Vagina (tissue), 2 donors: ENCODE data around the gene GYPC. TPM values are rescaled to one million over a fixed set of nuclear protein-coding genes. Genes with fewer than 3 reads are reported as not detected.

Source experiments
- DNase-seq, 2 donors: peaks; one replicate each; pipeline ENCODE4 v3.0.0-alpha.2; 2017; ENCODE audit errors: extremely low spot score in 2 of 2
- H3K27ac ChIP-seq: fragments of 200-600 bp; sonication (generic); one replicate; pipeline ENCODE4 v1.5.1; 2019
- H3K27me3 ChIP-seq: fragments of 200-600 bp; sonication (generic); one replicate; pipeline ENCODE4 v1.5.1; 2019
- H3K36me3 ChIP-seq, 2 donors: fragments of 200-600 bp; sonication (generic); one replicate each; pipeline ENCODE4 v1.5.1; 2017 to 2019
- H3K4me1 ChIP-seq: fragments of 200-600 bp; sonication (generic); one replicate; pipeline ENCODE4 v1.5.1; 2019
- H3K4me3 ChIP-seq, 2 donors: fragments of 200-600 bp; sonication (generic); 1 replicate in 1 of 2; 2 replicates in 1 of 2; pipeline ENCODE4 v1.5.1; 2016 to 2019
- H3K9me3 ChIP-seq: fragments of 200-600 bp; sonication (generic); one replicate; pipeline ENCODE4 v1.5.1; 2019
- CTCF ChIP-seq, 3 experiments: fragments of 450-650 bp in 2 of 3; fragments of 200-600 bp in 1 of 3; sonication (generic) in 1 of 3; IDR thresholded peaks; one replicate each; pipeline ENCODE4 v1.5.1; 2017 to 2019; ENCODE audit warnings: antibody characterized with exemption in 3 of 3, mild to moderate bottlenecking in 2 of 3, moderate library complexity in 2 of 3
- POLR2A ChIP-seq, 2 donors: fragments of 450-650 bp; IDR thresholded peaks; one replicate each; pipeline ENCODE4 v1.6.1; 2017; ENCODE audit warnings: antibody characterized with exemption in 2 of 2, mild to moderate bottlenecking in 2 of 2, moderate library complexity in 2 of 2
- POLR2AphosphoS5 ChIP-seq, 2 donors: sonication (generic); formaldehyde crosslinking; IDR thresholded peaks; one replicate each; pipeline ENCODE4 v1.9.0; 2017; ENCODE audit warnings: antibody characterized with exemption in 2 of 2, mild to moderate bottlenecking in 2 of 2, low read depth in 1 of 2; ENCODE audit not compliant: insufficient read depth in 1 of 2
- intact Hi-C: fragments of 100-400 bp; cut with DNase I; formaldehyde crosslinking; loops from one replicate; pipeline ENCODE4 v1.15.1; 2023
- total RNA-seq: library from RNA; depleted of rRNA; stranded (reverse); fragments of >200 nt; gene quantifications from one replicate; pipeline ENCODE4 v1.2.3, GENCODE V29; 2016

Gene GYPC
- total RNA-seq, 1 donor from 2014 or later = 84.2 TPM

- intact Hi-C loops = no loop called here
- Histone ChIP-seq H3K36me3 (no peaks in the 10 kb centered on the region), H3K4me3 (no peak overlapping the region), H3K4me1 (peaks cover 84% of the 10 kb centered on the region), H3K9me3 (no peaks in the 10 kb centered on the region), H3K27me3 (no peaks in the 10 kb centered on the region), H3K27ac (no peak overlapping the region)
- no peak for TF ChIP-seq CTCF (IDR thresholded peaks at IDR 0.05)
- DNase-seq = no peak
Observed at GRCh38 chr2:126662621-126663020, 6.7 kb downstream of the GYPC start.

- Histone ChIP-seq H3K9me3 (no peaks in the 10 kb centered on the region), H3K4me3 (no peak overlapping the region), H3K27ac (no peak overlapping the region), H3K36me3 (no peaks in the 10 kb centered on the region), H3K27me3 (no peaks in the 10 kb centered on the region), H3K4me1 (peaks cover 83% of the 10 kb centered on the region)
- no peak for TF ChIP-seq POLR2A (IDR thresholded peaks at IDR 0.05)
- TF ChIP-seq POLR2AphosphoS5 (IDR thresholded peaks at IDR 0.05; ENCODE audit: insufficient read depth in 1 of 2, low read depth in 1 of 2) = no peak
- no peak for TF ChIP-seq CTCF (IDR thresholded peaks at IDR 0.05)
- intact Hi-C loops = no loop called here
- DNase-seq = no peak
Observed at GRCh38 chr2:126663184-126663963, 7.4 kb downstream of the GYPC start.

GRCh38 chr2:126664234-126664633, 8.3 kb downstream of the GYPC start:
- H3K9me3 ChIP-seq = no peaks in the 10 kb centered on the region
- no peaks in the 10 kb centered on the region for H3K27me3 ChIP-seq
- H3K27ac ChIP-seq = no peak overlapping the region
- H3K4me1 ChIP-seq = peaks cover 84% of the 10 kb centered on the region
- intact Hi-C loops = no loop called here
- no peak overlapping the region for H3K4me3 ChIP-seq
- TF ChIP-seq POLR2AphosphoS5 (IDR thresholded peaks at IDR 0.05; ENCODE audit: insufficient read depth in 1 of 2, low read depth in 1 of 2) (no peak), CTCF (IDR thresholded peaks at IDR 0.05) (no peak), POLR2A (IDR thresholded peaks at IDR 0.05) (no peak)
- no peak for DNase-seq
- no peaks in the 10 kb centered on the region for H3K36me3 ChIP-seq

GRCh38 chr2:126664639-126665038, 8.7 kb downstream of the GYPC start:
- no peaks in the 10 kb centered on the region for H3K27me3 ChIP-seq
- no peak overlapping the region for H3K27ac ChIP-seq
- H3K4me3 ChIP-seq = no peak overlapping the region
- peaks cover 86% of the 10 kb centered on the region for H3K4me1 ChIP-seq
- no peak for DNase-seq
- no peaks in the 10 kb centered on the region for H3K9me3 ChIP-seq
- no peak for TF ChIP-seq POLR2AphosphoS5 (IDR thresholded peaks at IDR 0.05; ENCODE audit: insufficient read depth in 1 of 2, low read depth in 1 of 2)
- intact Hi-C loops = no loop called here
- no peaks in the 10 kb centered on the region for H3K36me3 ChIP-seq

GRCh38 chr2:126665483-126665882, 9.5 kb downstream of the GYPC start:
- TF ChIP-seq CTCF (IDR thresholded peaks at IDR 0.05) = no peak
- TF ChIP-seq POLR2AphosphoS5 (IDR thresholded peaks at IDR 0.05; ENCODE audit: insufficient read depth in 1 of 2, low read depth in 1 of 2) = no peak
- TF ChIP-seq POLR2A (IDR thresholded peaks at IDR 0.05) = no peak
- no peaks in the 10 kb centered on the region for H3K27me3 ChIP-seq
- no peak overlapping the region for H3K4me3 ChIP-seq
- H3K36me3 ChIP-seq = no peaks in the 10 kb centered on the region
- intact Hi-C loops = no loop called here
- H3K4me1 ChIP-seq = peaks cover 86% of the 10 kb centered on the region
- no peak overlapping the region for H3K27ac ChIP-seq
- no peak for DNase-seq
- no peaks in the 10 kb centered on the region for H3K9me3 ChIP-seq
